Stomach (tissue), 9 donors: ENCODE data around the gene SEMA7A. TPM values are rescaled to one million over a fixed set of nuclear protein-coding genes. Genes with fewer than 3 reads are reported as not detected.
"Not testable (repeated sequence)": the region's sequence is repeated elsewhere in the genome, so short reads cannot be mapped to it uniquely, and the experiment has no call there.

ENCODE experiments used
- DNase-seq, 2 donors: peaks; one replicate each; pipeline versions ENCODE4 v3.0.0 to v3.0.0-alpha.2; 2013 to 2019
- H3K27ac ChIP-seq, 5 donors: fragments of 200-600 bp in 4 of 5; sonication (generic) in 4 of 5; one replicate each; pipeline ENCODE4 v1.5.1; 2013 to 2019; ENCODE audit warnings: mild to moderate bottlenecking in 1 of 5, moderate library complexity in 1 of 5
- H3K27me3 ChIP-seq, 3 donors: fragments of 200-600 bp; sonication (generic); one replicate each; pipeline ENCODE4 v1.5.1; 2017 to 2019; ENCODE audit warnings: mixed run types in 1 of 3
- H3K36me3 ChIP-seq, 4 donors: fragments of 200-600 bp; sonication (generic); 1 replicate in 3 of 4; 2 replicates in 1 of 4; pipeline ENCODE4 v1.5.1; 2016 to 2019
- H3K4me1 ChIP-seq, 4 donors: fragments of 200-600 bp; sonication (generic); one replicate each; pipeline ENCODE4 v1.5.1; 2016 to 2019
- H3K4me3 ChIP-seq, 4 donors: fragments of 200-600 bp; sonication (generic) in 3 of 4; one replicate each; pipeline ENCODE4 v1.5.1; 2016 to 2019; ENCODE audit warnings: mild to moderate bottlenecking in 1 of 4
- H3K9me3 ChIP-seq, 4 donors: fragments of 200-600 bp; sonication (generic); one replicate each; pipeline ENCODE4 v1.5.1; 2016 to 2019
- CTCF ChIP-seq, 7 experiments: fragments of 450-650 bp in 4 of 7; fragments of 200-600 bp in 3 of 7; sonication (generic) in 3 of 7; IDR thresholded peaks; one replicate each; pipeline ENCODE4 v1.5.1; 2016 to 2019; ENCODE audit warnings: antibody characterized with exemption in 7 of 7, control low read depth in 2 of 7, mild to moderate bottlenecking in 1 of 7
- EP300 ChIP-seq: sonication (generic); formaldehyde crosslinking; IDR thresholded peaks from one replicate; pipeline ENCODE4 v1.6.1; 2017; ENCODE audit warnings: antibody characterized with exemption
- POLR2A ChIP-seq, 4 donors: fragments of 450-650 bp; IDR thresholded peaks; one replicate each; pipeline ENCODE4 v1.6.1; 2016; ENCODE audit warnings: antibody characterized with exemption in 4 of 4, control low read depth in 2 of 4, mild to moderate bottlenecking in 1 of 4, moderate library complexity in 1 of 4
- POLR2AphosphoS5 ChIP-seq, 3 donors: sonication (generic); formaldehyde crosslinking; IDR thresholded peaks; one replicate each; pipeline ENCODE4 v1.6.1; 2016; ENCODE audit warnings: antibody characterized with exemption in 3 of 3
- WGBS, 5 donors: extraction: QIAGEN DNeasy Blood & Tissue Kit in 3 of 5; methylation state at CpG; one replicate each; pipeline versions ENCODE4 v1.1.5 to v1.1.7; 2013 to 2018; 5-methylcytosine and 5-hydroxymethylcytosine counted together
- intact Hi-C: fragments of 100-400 bp; cut with DNase I; formaldehyde crosslinking; loops from one replicate; pipeline ENCODE4 v1.15.1; 2023; ENCODE audit warnings: low total_unique reads
- polyA plus RNA-seq, 3 donors: library from polyadenylated mRNA; stranded (reverse); fragments of 200-250 nt; gene quantifications; one replicate each; pipeline ENCODE4 v1.2.3, GENCODE V29; 2013
- small RNA-seq, 4 donors: library from RNA; depleted of rRNA; stranded (forward); fragments of <200 nt; gene quantifications; one replicate each; pipeline ENCODE3, GENCODE V24; 2016
- total RNA-seq, 5 donors: library from RNA; depleted of rRNA; stranded (reverse); fragments of >200 nt; gene quantifications; one replicate each; pipeline versions ENCODE4 v1.1.0 to v1.2.3, GENCODE V29; 2014 to 2016
- donor health status: healthy with polysubstance abuse.
- donor health status: Bipolar disorder and iron deficiency.
- donor health status: healthy.

Gene SEMA7A
- total and polyA plus RNA-seq, 8 donors, result 0.31 to 3.5 (median 2.1) TPM; not detected in 2

DNA sequence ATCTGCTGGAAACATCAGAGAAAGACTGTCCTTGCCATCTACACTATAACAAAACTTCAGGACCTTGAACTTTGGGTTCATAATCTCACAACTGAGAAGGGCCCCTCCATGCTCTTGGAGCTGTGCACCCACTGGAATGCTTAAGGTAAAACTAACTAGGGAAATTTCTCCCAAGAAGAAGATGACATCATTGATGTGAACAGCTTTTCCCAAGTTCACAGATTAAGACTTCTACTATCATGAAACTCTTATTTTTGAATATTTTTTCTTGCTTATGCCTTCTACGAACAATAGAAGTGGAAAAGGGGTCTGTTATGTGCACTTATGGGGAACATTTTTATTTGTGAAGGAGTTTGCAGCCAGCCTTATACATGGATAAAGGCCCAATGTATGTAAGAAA lies 71.3 kb downstream of the SEMA7A start:
- 81 to 94% (median 89%) methylated on average over 1 of the region's 1 CpG for WGBS, 5 donors
- Histone ChIP-seq H3K4me1 (peaks cover 7 to 15% (median 12%) of the 10 kb centered on the region in 4 donors), H3K27ac (no peak overlapping the region), H3K9me3 (no peaks in the 10 kb centered on the region), H3K36me3 (no peaks in the 10 kb centered on the region), H3K4me3 (no peak overlapping the region), H3K27me3 (peaks cover 0 to 32% (median 22%) of the 10 kb centered on the region in 3 donors)
- intact Hi-C loops, result no loop called here
- TF ChIP-seq POLR2AphosphoS5 (IDR thresholded peaks at IDR 0.05) (no peak), POLR2A (IDR thresholded peaks at IDR 0.05) (no peak), EP300 (no peak), CTCF (IDR thresholded peaks at IDR 0.05) (no peak)
- no peak for DNase-seq

DNA sequence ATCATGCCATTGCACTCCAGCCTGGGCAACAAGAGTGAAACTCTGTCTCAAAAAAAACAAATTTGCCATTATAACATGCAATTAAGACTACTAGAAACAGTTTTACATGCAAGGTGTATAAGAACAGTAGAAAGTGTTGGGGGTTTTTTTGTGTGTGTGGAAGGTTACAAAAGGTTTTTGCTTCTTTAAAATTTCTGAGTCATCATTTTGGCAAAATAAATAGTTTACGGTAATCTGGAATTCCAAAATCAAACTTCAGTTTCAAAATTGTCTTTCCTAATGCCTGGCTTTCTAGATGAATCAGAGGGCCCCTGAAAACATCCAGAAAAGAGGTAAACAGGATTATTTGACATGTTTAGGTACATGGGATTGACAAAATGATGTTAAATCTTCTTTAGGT lies 72.9 kb downstream of the SEMA7A start:
- H3K4me3 ChIP-seq, H3K4me1 ChIP-seq, DNase-seq, H3K9me3 ChIP-seq, H3K27ac ChIP-seq, intact Hi-C loops, H3K36me3 ChIP-seq: not testable (repeated sequence)
- WGBS, 5 donors, result 40 to 68% (median 43%) methylated on average over 1 of the region's 1 CpG
- peaks cover 0 to 16% (median 8%) of the 10 kb centered on the region in 3 donors for H3K27me3 ChIP-seq

DNA sequence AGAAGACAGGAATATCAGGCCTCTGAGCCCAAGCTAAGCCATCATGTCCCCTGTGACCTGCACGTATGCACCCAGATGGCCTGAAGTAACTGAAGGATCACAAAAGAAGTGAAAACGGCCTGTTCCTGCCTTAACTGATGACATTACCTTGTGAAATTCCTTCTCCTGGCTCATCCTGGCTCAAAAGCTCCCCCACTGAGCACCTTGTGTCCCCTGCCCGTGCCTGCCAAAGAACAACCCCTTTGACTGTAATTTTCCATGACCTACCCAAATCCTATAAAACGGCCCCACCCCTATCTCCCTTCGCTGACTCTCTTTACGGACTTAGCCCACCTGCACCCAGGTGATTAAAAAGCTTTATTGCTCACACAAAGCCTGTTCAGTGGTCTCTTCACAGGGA lies 74.4 kb downstream of the SEMA7A start:
- H3K9me3 ChIP-seq, H3K36me3 ChIP-seq, H3K27ac ChIP-seq, DNase-seq, intact Hi-C loops, H3K4me3 ChIP-seq, H3K27me3 ChIP-seq, H3K4me1 ChIP-seq: not testable (repeated sequence)
- WGBS, 5 donors, result 63 to 76% (median 70%) methylated on average over 6 of the region's 6 CpGs

Small RNA genes within 50 kb of the gene (small RNA-seq; reads per million reads assigned to genes)
- gene MIR6881, result 0 reads per million in 4 donors

Other genes starting within 250 kb of the SEMA7A start
- gene STRA6, start 231.2 kb downstream of the SEMA7A start, total RNA-seq, result 1 to 10 TPM in 1 of 5 donors, not detected in 4; 1.5 TPM
- under 1 TPM in 1 of 3 donors, not detected in 2; 0.95 TPM for gene STRA6, start 231.2 kb downstream of the SEMA7A start, polyA plus RNA-seq
- gene CCDC33, start 197.6 kb downstream of the SEMA7A start, total RNA-seq, result 1 to 10 TPM in 1 of 5 donors, under 1 TPM in 2, not detected in 2; 0.58 to 9.4 (median 0.73) TPM
- gene CCDC33, start 197.6 kb downstream of the SEMA7A start, polyA plus RNA-seq, result not detected
- 1 to 10 TPM in 1 of 5 donors, not detected in 4; 3.9 TPM for gene CYP11A1, start 66.3 kb downstream of the SEMA7A start, total RNA-seq
- gene CYP11A1, start 66.3 kb downstream of the SEMA7A start, polyA plus RNA-seq, result 10 to 100 TPM in 1 of 3 donors, 1 to 10 TPM in 2; 2.5 to 10.2 (median 4.5) TPM
- gene UBL7, start 27.2 kb upstream of the SEMA7A start, total RNA-seq, result 100 to 1,000 TPM in 1 of 5 donors, 10 to 100 TPM in 3, 1 to 10 TPM in 1; 2.0 to 131 (median 31.2) TPM
- gene UBL7, start 27.2 kb upstream of the SEMA7A start, polyA plus RNA-seq, result 10 to 100 TPM; 33.0 to 46.3 (median 38.5) TPM
- gene ARID3B, start 107.3 kb upstream of the SEMA7A start, total RNA-seq, result 10 to 100 TPM in 1 of 5 donors, 1 to 10 TPM in 4; 2.9 to 25.2 (median 6.2) TPM
- gene ARID3B, start 107.3 kb upstream of the SEMA7A start, polyA plus RNA-seq, result 1 to 10 TPM; 2.2 to 4.6 (median 3.8) TPM
- gene CLK3, start 181.9 kb upstream of the SEMA7A start, total RNA-seq, result 100 to 1,000 TPM in 4 of 5 donors, 10 to 100 TPM in 1; 50.1 to 226 (median 120) TPM
- gene CLK3, start 181.9 kb upstream of the SEMA7A start, polyA plus RNA-seq, result 10 to 100 TPM; 47.6 to 71.5 (median 57.1) TPM